ENCODE data around the gene UBQLN4. TPM values are rescaled to one million over a fixed set of nuclear protein-coding genes. Genes with fewer than 3 reads are reported as not detected.
A peak's percentile ranks its signal among the peaks of the same experiment; 100 is the strongest.

UBQLN4 gene
- total RNA-seq, 2 experiments from 2014 or later, result 31.9 to 37.9 TPM

- DNase-seq (no peak), ATAC-seq (ENCODE audit: low read depth) (peak; percentile 28)
- H3K9me3 Mint-ChIP-seq, result no peaks in the 10 kb centered on the region
- H3K27me3 Mint-ChIP-seq, result peaks cover 59% of the 10 kb centered on the region
- H3K27ac Mint-ChIP-seq, result no peak overlapping the region
- no peak overlapping the region for H3K4me3 Mint-ChIP-seq
- peaks cover 1% of the 10 kb centered on the region for H3K4me1 Mint-ChIP-seq
- H3K36me3 Mint-ChIP-seq, result no peaks in the 10 kb centered on the region
- POLR2A ChIA-PET, result interaction anchor here (1.0 kb wide), 1 partner anchor 39 kb away, joined by 3 read pairs; no protein-coding TSS in a partner anchor
These were observed 36.7 kb upstream of the UBQLN4 start for GRCh38 chr1:156090138-156090839.

GRCh38 chr1:156089704-156090103 is 36.1 kb upstream of the UBQLN4 start:
- POLR2A ChIA-PET, result no interaction called here
- no peak for DNase-seq

GRCh38 chr1:156086256-156086662 is 32.7 kb upstream of the UBQLN4 start:
- Mint-ChIP-seq H3K36me3 (no peaks in the 10 kb centered on the region), H3K9me3 (no peaks in the 10 kb centered on the region), H3K27ac (no peak overlapping the region), H3K4me3 (no peak overlapping the region), H3K27me3 (peaks cover 65% of the 10 kb centered on the region), H3K4me1 (peaks cover 5% of the 10 kb centered on the region)
- POLR2A ChIA-PET, result no interaction called here
- DNase-seq, result no peak
- no peak for ATAC-seq (ENCODE audit: low read depth)

More at GRCh38 chr1:156089704-156090103, 36.1 kb upstream of the UBQLN4 start:
- Mint-ChIP-seq H3K27me3 (peaks cover 60% of the 10 kb centered on the region), H3K9me3 (no peaks in the 10 kb centered on the region), H3K36me3 (no peaks in the 10 kb centered on the region), H3K4me3 (no peak overlapping the region), H3K4me1 (peaks cover 1% of the 10 kb centered on the region), H3K27ac (no peak overlapping the region)
- no peak for ATAC-seq (ENCODE audit: low read depth)

- Mint-ChIP-seq H3K4me3 (peak overlapping the region; percentile 58), H3K4me1 (peaks cover 4% of the 10 kb centered on the region), H3K27ac (no peak overlapping the region), H3K27me3 (peaks cover 73% of the 10 kb centered on the region), H3K9me3 (no peaks in the 10 kb centered on the region), H3K36me3 (no peaks in the 10 kb centered on the region)
- POLR2A ChIA-PET, result interaction anchor here (1.1 kb wide), 1 partner anchor 21 kb away, joined by 3 read pairs; no protein-coding TSS in a partner anchor
- no peak for DNase-seq
- ATAC-seq (ENCODE audit: low read depth), result no peak
These were observed 30.5 kb upstream of the UBQLN4 start for GRCh38 chr1:156083800-156084790.

- ATAC-seq (ENCODE audit: low read depth) (peak; percentile 77), DNase-seq (peak; percentile 73)
- H3K27me3 Mint-ChIP-seq, result peaks cover 77% of the 10 kb centered on the region
- no peaks in the 10 kb centered on the region for H3K9me3 Mint-ChIP-seq
- POLR2A ChIA-PET, result interaction anchor here (1.1 kb wide), 2 partner anchors 22 to 130 kb away, joined by 3 read pairs; partner anchors contain the start of gene PMF1
- H3K4me3 Mint-ChIP-seq, result peak within 1 kb of the TSS; percentile 84
- peaks cover 4% of the 10 kb centered on the region for H3K4me1 Mint-ChIP-seq
- H3K27ac Mint-ChIP-seq, result no peak within 1 kb of the TSS
- no peaks in the 10 kb centered on the region for H3K36me3 Mint-ChIP-seq
These were observed 28.9 kb upstream of the UBQLN4 start, which contains the start of gene MEX3A for GRCh38 chr1:156082309-156083091. Gene MEX3A (minus strand): TSS chr1:156082465. CDS start chr1:156081998, 467 bp downstream.

GRCh38 chr1:156081917-156082308 is 28.3 kb upstream of the UBQLN4 start:
- H3K9me3 Mint-ChIP-seq, result no peaks in the 10 kb centered on the region
- ATAC-seq (ENCODE audit: low read depth), result no peak
- no peak overlapping the region for H3K27ac Mint-ChIP-seq
- no peaks in the 10 kb centered on the region for H3K36me3 Mint-ChIP-seq
- H3K4me3 Mint-ChIP-seq, result peak overlapping the region; percentile 84
- POLR2A ChIA-PET, result interaction anchor here (1.1 kb wide), 1 partner anchor 131 kb away, joined by 3 read pairs; the partner anchor contains the start of gene PMF1
- DNase-seq, result no peak
- peaks cover 4% of the 10 kb centered on the region for H3K4me1 Mint-ChIP-seq
- peaks cover 72% of the 10 kb centered on the region for H3K27me3 Mint-ChIP-seq

- POLR2A ChIA-PET, result interaction anchor here (1.1 kb wide), 1 partner anchor 131 kb away, joined by 3 read pairs; the partner anchor contains the start of gene PMF1
- no peak for ATAC-seq (ENCODE audit: low read depth)
- H3K4me3 Mint-ChIP-seq, result peak overlapping the region; percentile 84
- no peaks in the 10 kb centered on the region for H3K9me3 Mint-ChIP-seq
- H3K27me3 Mint-ChIP-seq, result peaks cover 67% of the 10 kb centered on the region
- no peaks in the 10 kb centered on the region for H3K36me3 Mint-ChIP-seq
- H3K27ac Mint-ChIP-seq, result no peak overlapping the region
- no peak for DNase-seq
- peaks cover 4% of the 10 kb centered on the region for H3K4me1 Mint-ChIP-seq
These were observed 27.8 kb upstream of the UBQLN4 start for GRCh38 chr1:156081180-156081916.

- Mint-ChIP-seq H3K4me3 (peak overlapping the region; percentile 47), H3K27ac (no peak overlapping the region), H3K4me1 (peaks cover 4% of the 10 kb centered on the region), H3K36me3 (no peaks in the 10 kb centered on the region), H3K9me3 (no peaks in the 10 kb centered on the region), H3K27me3 (peaks cover 62% of the 10 kb centered on the region)
- DNase-seq (no peak), ATAC-seq (ENCODE audit: low read depth) (no peak)
- POLR2A ChIA-PET, result no interaction called here
These were observed 27.2 kb upstream of the UBQLN4 start for GRCh38 chr1:156080863-156081179.

- DNase-seq, result no peak
- H3K9me3 Mint-ChIP-seq, result no peaks in the 10 kb centered on the region
- no peak overlapping the region for H3K27ac Mint-ChIP-seq
- ATAC-seq (ENCODE audit: low read depth), result no peak
- H3K27me3 Mint-ChIP-seq, result peaks cover 58% of the 10 kb centered on the region
- POLR2A ChIA-PET, result no interaction called here
- peaks cover 4% of the 10 kb centered on the region for H3K4me1 Mint-ChIP-seq
- H3K36me3 Mint-ChIP-seq, result no peaks in the 10 kb centered on the region
- H3K4me3 Mint-ChIP-seq, result no peak overlapping the region
These were observed 26.8 kb upstream of the UBQLN4 start for GRCh38 chr1:156080241-156080862.

GRCh38 chr1:156079762-156080161 is 26.2 kb upstream of the UBQLN4 start:
- no peaks in the 10 kb centered on the region for H3K9me3 Mint-ChIP-seq
- POLR2A ChIA-PET, result no interaction called here
- no peak overlapping the region for H3K4me3 Mint-ChIP-seq
- peaks cover 4% of the 10 kb centered on the region for H3K4me1 Mint-ChIP-seq
- ATAC-seq (ENCODE audit: low read depth) (no peak), DNase-seq (no peak)
- H3K27me3 Mint-ChIP-seq, result peaks cover 52% of the 10 kb centered on the region
- no peak overlapping the region for H3K27ac Mint-ChIP-seq
- no peaks in the 10 kb centered on the region for H3K36me3 Mint-ChIP-seq

GRCh38 chr1:156078728-156079127 is 25.1 kb upstream of the UBQLN4 start:
- Mint-ChIP-seq H3K9me3 (no peaks in the 10 kb centered on the region), H3K36me3 (no peaks in the 10 kb centered on the region), H3K27me3 (peaks cover 42% of the 10 kb centered on the region), H3K4me1 (peaks cover 4% of the 10 kb centered on the region), H3K4me3 (no peak overlapping the region), H3K27ac (no peak overlapping the region)
- ATAC-seq (ENCODE audit: low read depth) (no peak), DNase-seq (no peak)
- POLR2A ChIA-PET, result no interaction called here

- H3K9me3 Mint-ChIP-seq, result no peaks in the 10 kb centered on the region
- POLR2A ChIA-PET, result no interaction called here
- DNase-seq (no peak), ATAC-seq (ENCODE audit: low read depth) (no peak)
- H3K4me3 Mint-ChIP-seq, result no peak overlapping the region
- H3K4me1 Mint-ChIP-seq, result no peaks in the 10 kb centered on the region
- H3K27ac Mint-ChIP-seq, result no peak overlapping the region
- no peaks in the 10 kb centered on the region for H3K36me3 Mint-ChIP-seq
- H3K27me3 Mint-ChIP-seq, result peaks cover 37% of the 10 kb centered on the region
These were observed 23.8 kb upstream of the UBQLN4 start for GRCh38 chr1:156077430-156077760.

Measured in activated naive CD8-positive, alpha-beta T cell treated with anti-CD3 and anti-CD28 coated beads, Interleukin-2, amount 10 ng/mL, durations not matched to agents 7 days and 5 days (primary cell).